Gastrocnemius medialis (tissue), 4 donors: ENCODE measurements around the gene MDK.

Experiments
- CTCF ChIP-seq, 5 experiments: fragments of 450-650 bp in 3 of 5; fragments of 200-600 bp in 2 of 5; sonication (generic) in 2 of 5; IDR thresholded peaks in 4 of 5; conservative IDR thresholded peaks in 1 of 5; 1 replicate in 4 of 5; 2 replicates in 1 of 5; pipeline ENCODE4 v1.5.1; 2016 to 2019; ENCODE audit warnings: antibody characterized with exemption in 5 of 5, mild to moderate bottlenecking in 3 of 5, moderate library complexity in 3 of 5
- POLR2A ChIP-seq, 2 donors: fragments of 450-650 bp; IDR thresholded peaks; one replicate each; pipeline ENCODE4 v1.6.1; 2017; ENCODE audit warnings: antibody characterized with exemption in 2 of 2, mild to moderate bottlenecking in 2 of 2, moderate library complexity in 2 of 2

GRCh38 chr11:46370253-46370652 lies 11.2 kb upstream of the MDK start:
- TF ChIP-seq CTCF (IDR thresholded peaks at IDR 0.05 in 4 of 5, conservative IDR thresholded peaks at IDR 0.05 in 1 of 5): no peak
- no peak for TF ChIP-seq POLR2A (IDR thresholded peaks at IDR 0.05)
